NCI-H526 (cell line): ENCODE results near the gene SPATA33.

ENCODE experiments used
- DNase-seq, 2 experiments: peaks; one replicate each; lab custom pipeline; 2025; lab: John Stamatoyannopoulos, UW

SPATA33 gene

GRCh38 chr16:89709716-89710432, 52.2 kb downstream of the SPATA33 start:
- no peak for DNase-seq

GRCh38 chr16:89710709-89711564, 53.3 kb downstream of the SPATA33 start:
- DNase-seq, result peak in 1 of 2 experiments; percentile 32

- DNase-seq, result peak in 1 of 2 experiments; percentile 69
Measured at GRCh38 chr16:89711601-89712273, 54.1 kb downstream of the SPATA33 start.

- DNase-seq, result peak in 1 of 2 experiments; percentile 28
Measured at GRCh38 chr16:89712274-89712781, 54.7 kb downstream of the SPATA33 start.

- DNase-seq, result no peak
Measured at GRCh38 chr16:89716493-89716892, 58.9 kb downstream of the SPATA33 start.

- no peak for DNase-seq
Measured at GRCh38 chr16:89716916-89717687, 59.5 kb downstream of the SPATA33 start.

- DNase-seq, result no peak
Measured at GRCh38 chr16:89717688-89718505, 60.3 kb downstream of the SPATA33 start.
